ENCODE data around the gene SPINK1. TPM values are rescaled to one million over a fixed set of nuclear protein-coding genes. Genes with fewer than 3 reads are reported as not detected.

Gene SPINK1
- total and polyA plus RNA-seq, 2 of the 4 experiments (the other 2 are of a cell fraction) = not detected

DNA sequence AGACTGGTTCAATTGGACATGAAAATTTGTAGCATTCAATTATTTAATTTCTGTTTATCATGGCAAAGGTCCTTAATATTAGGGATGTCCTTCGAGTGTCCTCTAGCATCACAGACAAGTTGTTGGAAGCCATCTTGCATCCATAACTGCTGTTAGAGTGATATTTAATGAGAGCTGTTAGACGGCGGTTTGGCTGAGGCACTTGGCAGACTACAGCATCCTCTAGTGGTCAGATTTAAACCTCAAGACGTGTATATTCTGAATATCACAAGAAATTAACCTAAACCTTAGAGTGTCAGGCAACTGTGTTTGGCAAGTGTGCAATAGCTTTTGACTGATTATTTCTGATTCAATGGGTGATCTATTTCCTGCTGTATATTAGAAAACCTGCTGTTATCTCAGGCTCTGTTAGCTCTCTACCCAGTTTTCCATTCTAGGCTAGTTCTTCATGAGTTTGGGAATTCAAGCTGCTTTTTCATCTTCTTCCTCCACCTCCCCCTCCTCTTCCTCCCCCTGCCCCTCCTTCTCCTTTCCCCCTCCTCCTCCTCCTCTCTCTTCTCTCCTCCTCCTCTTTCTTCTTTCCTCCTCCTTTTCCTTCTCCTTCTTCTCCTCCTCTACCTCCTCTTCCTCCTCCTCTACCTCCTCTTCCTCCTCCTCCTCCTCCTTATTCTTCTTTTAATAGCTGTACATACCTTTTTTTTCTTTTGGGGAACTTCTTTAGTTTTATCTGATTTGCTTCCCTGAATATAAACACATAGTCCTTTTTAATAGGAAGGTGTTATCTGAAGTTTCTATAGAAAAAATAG, 8.6 kb downstream of the SPINK1 start:
- dilution Hi-C loops (cut with HindIII; ENCODE audit: low sequenced_read_pairs, unreplicated experiment) = no loop called here
- no peak overlapping the region for H3K4me3 ChIP-seq (ENCODE audit: insufficient read depth, low read depth, low read length)

More for the DNA sequence above, 8.6 kb downstream of the SPINK1 start:
- no peak overlapping the region for H2AK5ac ChIP-seq (ENCODE audit: low read depth, low read length)
- no peaks in the 10 kb centered on the region for H3K4me1 ChIP-seq (ENCODE audit: control insufficient read depth, insufficient read depth, low read length)
- H3K9ac ChIP-seq (ENCODE audit: low read depth, low read length) = no peak overlapping the region
- no peaks in the 10 kb centered on the region for H3K27me3 ChIP-seq (ENCODE audit: control insufficient read depth, insufficient read depth, low read length)
- no peak overlapping the region for H2AFZ ChIP-seq (replicated peaks; ENCODE audit: low read length, poor library complexity)
- no peak overlapping the region for H3K4me2 ChIP-seq (ENCODE audit: low read depth, low read length)
- H3K9me3 ChIP-seq (ENCODE audit: control insufficient read depth, insufficient read depth, low read length) = no peaks in the 10 kb centered on the region
- no peak overlapping the region for H2BK15ac ChIP-seq (ENCODE audit: low read depth, low read length)
- H3K56ac ChIP-seq (ENCODE audit: extremely low read depth, insufficient read depth, low read length) = no peak overlapping the region
- no peaks in the 10 kb centered on the region for H4K20me1 ChIP-seq (ENCODE audit: insufficient read depth, low read length)
- no peaks in the 10 kb centered on the region for H3K9me1 ChIP-seq (ENCODE audit: insufficient read depth, low read length)
- no peaks in the 10 kb centered on the region for H3K36me3 ChIP-seq (ENCODE audit: control insufficient read depth, insufficient read depth, low read length)
- no peak overlapping the region for H2BK5ac ChIP-seq (ENCODE audit: low read depth, low read length, poor library complexity, severe bottlenecking)
- intact Hi-C loops (cut with micrococcal nuclease) = loop anchor here (1.0 to 10.0 kb wide), 3 partner anchors 195 to 598 kb away; no protein-coding TSS in a partner anchor
- no peak overlapping the region for H2AK9ac ChIP-seq (replicated peaks; ENCODE audit: low read depth, low read length, poor library complexity)
- TF ChIP-seq MXI1 (IDR thresholded peaks at IDR 0.05; ENCODE audit: borderline replicate concordance, low read depth, low read length) = no peak
- no peak for TF ChIP-seq NFE2L2 (IDR thresholded peaks at IDR 0.05; ENCODE audit: low read depth, low read length)
- TF ChIP-seq USF2 (IDR thresholded peaks at IDR 0.05; ENCODE audit: low read depth, low read length) = no peak
- peak; percentile 93 for TF ChIP-seq CTCF (conservative IDR thresholded peaks at IDR 0.05; ENCODE audit: low read depth, low read length)
- TF ChIP-seq RAD21 (IDR thresholded peaks at IDR 0.05; ENCODE audit: low read length) = peak; percentile 89
- 0 out of 2 replicates have a peak, but pooled peaks have one; percentile 20 for TF ChIP-seq POLR2A (IDR thresholded peaks at IDR 0.05; ENCODE audit: low read depth, low read length)
- TF ChIP-seq ELK1 (IDR thresholded peaks at IDR 0.05; ENCODE audit: borderline replicate concordance, low read depth, low read length) = no peak
- no peak for TF ChIP-seq CEBPB (IDR thresholded peaks at IDR 0.05; ENCODE audit: low read depth, low read length)
- TF ChIP-seq SMC3 (IDR thresholded peaks at IDR 0.05; ENCODE audit: low read depth, low read length) = peak; percentile 63
- H4K8ac ChIP-seq (ENCODE audit: low read depth in 2 of 2, low read length in 2 of 2) = no peak overlapping the region
- no peak overlapping the region for H3K14ac ChIP-seq (replicated peaks; ENCODE audit: low read depth, low read length)
- H2BK20ac ChIP-seq (ENCODE audit: low read depth, low read length) = no peak overlapping the region
- H3K18ac ChIP-seq (ENCODE audit: low read depth, low read length) = no peak overlapping the region
- no peak overlapping the region for H3K27ac ChIP-seq (ENCODE audit: insufficient read depth, low read length)
- no TSS peak for BruUV-seq (replicated peaks)
- H3K23ac ChIP-seq (ENCODE audit: low read depth, low read length) = no peak overlapping the region
- ATAC-seq (ENCODE audit: low read depth) (peak; percentile 85), DNase-seq (peak; percentile 61)
- no peak overlapping the region for H3K4ac ChIP-seq (ENCODE audit: low read depth, low read length)
- H4K5ac ChIP-seq (ENCODE audit: low read depth, low read length) = no peak overlapping the region
- no CpG with 5 or more reads among the region's 4 CpGs for WGBS, 2 experiments (ENCODE audit: extremely low coverage in 2 of 2, insufficient read length in 1 of 2)
- H2BK120ac ChIP-seq (ENCODE audit: low read depth, low read length) = no peak overlapping the region
- POLR2A ChIA-PET (ENCODE audit: unreplicated experiment) = no interaction called here
- H4K91ac ChIP-seq (ENCODE audit: insufficient read depth, low read depth, low read length) = no peak overlapping the region
- CTCF ChIA-PET = interaction anchor here (1.0 to 1.5 kb wide), 9 partner anchors 10 to 247 kb away, joined by 3 to 16 read pairs (median 3); no protein-coding TSS in a partner anchor
- in situ Hi-C loops (cut with MboI; ENCODE audit: low sequenced_read_pairs) = loop anchor here (5.0 kb wide), 1 partner anchor 196 kb away; no protein-coding TSS in a partner anchor
- no peaks in the 10 kb centered on the region for H3K79me1 ChIP-seq (ENCODE audit: low read depth in 1 of 2, low read length in 2 of 2)
